Ishikawa (cell line): ENCODE results near the gene TMEM43.

Experiments
- CEBPB ChIP-seq: IDR thresholded peaks from 2 replicates; pipeline ENCODE4 v1.6.1; 2012
- EP300 ChIP-seq: IDR thresholded peaks from 2 replicates; pipeline ENCODE4 v1.6.1; 2012; ENCODE audit warnings: borderline replicate concordance
- MAX ChIP-seq: IDR thresholded peaks from 2 replicates; pipeline ENCODE4 v1.6.1; 2012
- RAD21 ChIP-seq: IDR thresholded peaks from 2 replicates; pipeline ENCODE4 v1.6.1; 2012; ENCODE audit warnings: low read depth
- REST ChIP-seq: IDR thresholded peaks from 2 replicates; pipeline ENCODE4 v1.6.1; 2012; ENCODE audit warnings: low read depth, mild to moderate bottlenecking
- TAF1 ChIP-seq: IDR thresholded peaks from 2 replicates; pipeline ENCODE4 v1.6.1; 2012; ENCODE audit warnings: low read depth, mild to moderate bottlenecking
- TCF12 ChIP-seq: IDR thresholded peaks from 2 replicates; pipeline ENCODE4 v1.6.1; 2012; ENCODE audit warnings: low read depth
- USF1 ChIP-seq: IDR thresholded peaks from 2 replicates; pipeline ENCODE4 v1.6.1; 2012
- YY1 ChIP-seq: IDR thresholded peaks from 2 replicates; pipeline ENCODE4 v1.6.1; 2012; ENCODE audit warnings: low read depth
- ZBTB7A ChIP-seq: IDR thresholded peaks from 2 replicates; pipeline ENCODE4 v1.6.1; 2012; ENCODE audit warnings: low read depth

GRCh38 chr3:14146381-14147065 is 21.7 kb downstream of the TMEM43 start:
- no peak for TF ChIP-seq USF1
- TF ChIP-seq MAX: no peak
- no peak for TF ChIP-seq ZBTB7A
- TF ChIP-seq YY1: no peak
- no peak for TF ChIP-seq REST
- no peak for TF ChIP-seq TAF1
- no peak for TF ChIP-seq EP300
- TF ChIP-seq RAD21: no peak
- no peak for TF ChIP-seq TCF12
- TF ChIP-seq CEBPB: no peak
